ENCODE measurements around the gene RNF144B.

DNA sequence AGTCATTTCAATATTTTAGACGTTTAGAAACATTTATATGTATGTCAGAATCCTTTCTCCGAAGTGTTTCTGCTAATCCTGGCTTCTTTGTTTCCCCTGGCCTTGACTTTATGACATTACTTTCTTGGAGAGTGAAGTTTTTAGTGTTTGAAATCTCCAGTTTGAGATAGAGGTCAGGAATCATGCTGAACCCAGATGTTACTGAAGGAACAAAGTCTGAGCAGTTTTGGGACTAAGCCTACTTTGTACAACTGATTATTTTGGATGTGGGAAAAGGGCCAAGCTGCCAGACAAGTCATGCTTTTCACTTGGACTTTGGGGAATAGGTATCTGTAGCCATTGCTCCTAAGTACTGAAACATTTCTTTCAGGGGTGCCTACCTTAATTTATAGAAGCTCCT lies 2.3 kb downstream of the RNF144B start:
- TF ChIP-seq POLR2A (IDR thresholded peaks at IDR 0.05) (no peak), POLR2AphosphoS5 (IDR thresholded peaks at IDR 0.05) (no peak)

All from gastroesophageal sphincter (tissue), 2 donors.